A549 (cell line): ENCODE data around the gene IL12A. TPM values are rescaled to one million over a fixed set of nuclear protein-coding genes. Genes with fewer than 3 reads are reported as not detected.

ENCODE experiments used
- ATAC-seq, 2 experiments: fragments of 200-7000 bp in 1 of 2; fragments of >200 bp in 1 of 2; cut with Nextera tagmentation in 1 of 2; cut with Tn5 transposase in 1 of 2; 3 replicates each; pipeline versions ENCODE4 v1.8.0 to v1.9.1; 2018 to 2020; ENCODE audit warnings: mild to moderate bottlenecking in 1 of 2, moderate library complexity in 1 of 2
- CTCF ChIA-PET: fragments of 300-600 bp; sonication (Branson Sonifier 250); formaldehyde crosslinking; extraction: SDS; loops from one replicate; lab custom pipeline; 2021; ENCODE audit warnings: antibody characterized with exemption, inconsistent platforms; lab: Yijun Ruan, JAX
- POLR2A ChIA-PET: fragments of 350-600 bp; formaldehyde crosslinking; extraction: SDS; loops from one replicate; lab custom pipeline; 2021; ENCODE audit warnings: antibody characterized with exemption, inconsistent platforms; lab: Yijun Ruan, JAX
- DNase-seq, 2 experiments: peaks; one replicate each; pipeline versions ENCODE4 v3.0.0 to v3.0.0-alpha.2; 2011 to 2016; ENCODE audit warnings: low read depth in 1 of 2, low spot score in 1 of 2
- FAIRE-seq: peaks from 2 replicates; lab custom pipeline; 2011; peaks lifted over from hg19 to GRCh38; lab: Jason Lieb, UNC
- H3K27ac ChIP-seq, 2 experiments: fragments of >200 bp; sonication (Bioruptor Twin); formaldehyde crosslinking; 3 replicates each; pipeline ENCODE4 v1.5.1; 2016 to 2017
- H3K4me1 ChIP-seq: fragments of >200 bp; sonication (Bioruptor Twin); formaldehyde crosslinking; 3 replicates; pipeline ENCODE4 v1.6.1; 2016
- H3K4me2 ChIP-seq: fragments of >200 bp; sonication (Bioruptor Twin); formaldehyde crosslinking; 3 replicates; pipeline ENCODE4 v1.6.1; 2016
- H3K4me3 ChIP-seq: fragments of >200 bp; sonication (Bioruptor Twin); formaldehyde crosslinking; 3 replicates; pipeline ENCODE4 v1.5.1; 2016
- H3K9me3 ChIP-seq: fragments of >200 bp; sonication (Bioruptor Twin); formaldehyde crosslinking; 3 replicates; pipeline ENCODE4 v1.6.1; 2016
- CEBPB ChIP-seq, 2 experiments: fragments of >200 bp in 1 of 2; sonication (Bioruptor Twin) in 1 of 2; formaldehyde crosslinking in 1 of 2; IDR thresholded peaks; 2 replicates each; pipeline ENCODE4 v1.6.1; 2012 to 2016
- CHD4 ChIP-seq: fragments of 200-600 bp; sonication (generic); IDR thresholded peaks from 2 replicates; pipeline ENCODE4 v1.6.1; 2016; ENCODE audit warnings: antibody characterized with exemption, mild to moderate bottlenecking, borderline replicate concordance
- EHF ChIP-seq: fragments of 250-450 bp; sonication (Bioruptor Pico); IDR thresholded peaks from 2 replicates; pipeline ENCODE4 v1.5.0; 2020; ENCODE audit warnings: mild to moderate bottlenecking
- EHMT2 ChIP-seq: fragments of 200-600 bp; sonication (generic); IDR thresholded peaks from 2 replicates; pipeline ENCODE4 v1.6.1; 2016; ENCODE audit warnings: antibody characterized with exemption, low read depth, mild to moderate bottlenecking, moderate library complexity
- EP300 ChIP-seq, 2 experiments: fragments of >200 bp; sonication (Bioruptor Twin); formaldehyde crosslinking; IDR thresholded peaks; 2 replicates in 1 of 2; 3 replicates in 1 of 2; pipeline ENCODE4 v1.6.1; 2016 to 2017
- FOSL2 ChIP-seq, 2 experiments: fragments of 450-650 bp in 1 of 2; fragments of >200 bp in 1 of 2; sonication (Bioruptor Twin) in 1 of 2; formaldehyde crosslinking; IDR thresholded peaks; 2 replicates each; pipeline versions ENCODE4 v1.5.0 to v1.6.1; 2016 to 2020; ENCODE audit warnings: mild to moderate bottlenecking in 1 of 2, moderate library complexity in 1 of 2
- GATA3 ChIP-seq: IDR thresholded peaks from 2 replicates; pipeline ENCODE4 v1.6.1; 2012; ENCODE audit warnings: borderline replicate concordance
- HEYL ChIP-seq: fragments of 250-450 bp; sonication (Bioruptor Pico); IDR thresholded peaks from 2 replicates; pipeline ENCODE4 v1.8.0; 2021; ENCODE audit warnings: mild to moderate bottlenecking, moderate library complexity
- HOXA7 ChIP-seq: fragments of 250-450 bp; sonication (Bioruptor Pico); IDR thresholded peaks from 2 replicates; pipeline ENCODE4 v1.5.0; 2020; ENCODE audit warnings: mild to moderate bottlenecking, moderate library complexity
- JUN ChIP-seq, 2 experiments: fragments of >200 bp; sonication (Bioruptor Twin); formaldehyde crosslinking; IDR thresholded peaks; 2 replicates in 1 of 2; 3 replicates in 1 of 2; pipeline ENCODE4 v1.6.1; 2016 to 2017
- MAFK ChIP-seq: fragments of 450-650 bp; IDR thresholded peaks from 2 replicates; pipeline ENCODE4 v1.6.1; 2014; ENCODE audit not compliant: partially characterized antibody
- MAZ ChIP-seq: fragments of 150-350 bp; IDR thresholded peaks from 2 replicates; pipeline ENCODE4 v1.6.1; 2014; ENCODE audit warnings: antibody characterized with exemption, low read depth, low read length, borderline replicate concordance
- NFE2L2 ChIP-seq: fragments of 150-350 bp; conservative IDR thresholded peaks from 2 replicates; pipeline ENCODE4 v1.6.1; 2014; ENCODE audit warnings: low read length
- POLR2AphosphoS2 ChIP-seq: conservative IDR thresholded peaks from 2 replicates; pipeline ENCODE4 v1.6.1; 2012; ENCODE audit warnings: low read length, improper control_type of control experiment, inconsistent platforms
- RCOR1 ChIP-seq: fragments of 150-350 bp; IDR thresholded peaks from 2 replicates; pipeline ENCODE4 v1.6.1; 2014; ENCODE audit warnings: antibody characterized with exemption, low read length, low read depth
- RNF2 ChIP-seq: fragments of 200-600 bp; sonication (generic); IDR thresholded peaks from 2 replicates; pipeline ENCODE4 v1.6.1; 2016; ENCODE audit warnings: low read depth, mild to moderate bottlenecking, antibody characterized with exemption, moderate library complexity, borderline replicate concordance
- ZNF302 ChIP-seq: fragments of 250-450 bp; sonication (Bioruptor Pico); IDR thresholded peaks from 2 replicates; pipeline ENCODE4 v1.9.0; 2021; ENCODE audit warnings: inconsistent platforms, mild to moderate bottlenecking, moderate library complexity
- WGBS: methylation state at CpG from one replicate; pipeline ENCODE4 v1.1.6; 2017; ENCODE audit errors: missing lambda C conversion rate; 5-methylcytosine and 5-hydroxymethylcytosine counted together
- polyA plus RNA-seq, 4 experiments: library from polyadenylated mRNA; depleted of rRNA in 3 of 4; stranded (reverse); fragments of >200 nt; fragmentation: RNase III in 1 of 4; extraction: RNeasy Plus Mini Kit Qiagen cat#74134 plus additional on column Dnase treatment in 1 of 4; gene quantifications; 2 replicates in 3 of 4; 3 replicates in 1 of 4; pipeline ENCODE4 v1.2.3, GENCODE V29; 2011 to 2017
- TF ChIP-seq, protein P1 (sequence below): IDR thresholded peaks from 2 replicates; pipeline ENCODE4 v1.6.1; 2012
- TF ChIP-seq, protein P2 (sequence below): fragments of 450-650 bp; IDR thresholded peaks from 2 replicates; pipeline ENCODE4 v1.6.1; 2014; ENCODE audit warnings: antibody characterized with exemption
- TF ChIP-seq, protein P3 (sequence below): IDR thresholded peaks from 2 replicates; pipeline ENCODE4 v1.6.1; 2012
- TF ChIP-seq, protein P4 (sequence below): fragments of 150-350 bp; IDR thresholded peaks from 2 replicates; pipeline ENCODE4 v1.6.1; 2014; ENCODE audit warnings: low read depth, mild to moderate bottlenecking, low read length
- TF ChIP-seq, protein P5 (sequence below): fragments of >200 bp; sonication (Bioruptor Twin); formaldehyde crosslinking; IDR thresholded peaks from 3 replicates; pipeline ENCODE4 v1.5.1; 2016

Gene IL12A
- polyA plus RNA-seq, 2 of the 4 experiments (the other 2 are of a cell fraction) = 1.3 to 1.7 TPM

DNA sequence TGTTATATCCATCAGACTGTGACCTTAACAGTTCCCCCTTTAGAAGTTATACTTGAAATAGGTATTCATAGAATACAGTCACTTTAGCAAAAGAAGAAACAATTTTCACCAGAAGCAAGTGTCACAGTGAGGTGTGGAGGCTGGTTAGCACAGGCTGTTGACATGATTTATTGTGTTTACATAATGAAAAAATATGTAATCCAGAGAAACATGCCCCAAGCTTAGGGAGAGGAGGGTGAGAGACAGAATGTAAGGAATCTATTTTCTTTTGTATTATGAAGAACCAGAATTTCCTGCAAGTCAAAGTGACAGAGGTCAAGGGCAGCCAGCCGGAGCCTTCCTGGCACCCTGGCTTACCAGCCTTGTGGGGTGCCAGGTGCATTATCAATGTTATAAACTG is 4.0 kb downstream of the IL12A start:
- Histone ChIP-seq H3K4me1 (0 out of 3 replicates have a peak, but pooled peaks cover 8% of the 10 kb centered on the region), H3K27ac (no peak overlapping the region), H3K4me2 (no peak overlapping the region), H3K9me3 (no peaks in the 10 kb centered on the region), H3K4me3 (no peak overlapping the region)
- no peak for ATAC-seq
- 70% methylated on average over 1 of the region's 1 CpG for WGBS
- no peak for DNase-seq
- CTCF ChIA-PET = interaction anchor here (1.1 to 7.1 kb wide), 5 partner anchors 10 to 164 kb away, joined by 3 to 158 read pairs (median 6); no protein-coding TSS in a partner anchor
- FAIRE-seq = no peak
- POLR2A ChIA-PET = no interaction called here
- TF ChIP-seq, protein P1, sequence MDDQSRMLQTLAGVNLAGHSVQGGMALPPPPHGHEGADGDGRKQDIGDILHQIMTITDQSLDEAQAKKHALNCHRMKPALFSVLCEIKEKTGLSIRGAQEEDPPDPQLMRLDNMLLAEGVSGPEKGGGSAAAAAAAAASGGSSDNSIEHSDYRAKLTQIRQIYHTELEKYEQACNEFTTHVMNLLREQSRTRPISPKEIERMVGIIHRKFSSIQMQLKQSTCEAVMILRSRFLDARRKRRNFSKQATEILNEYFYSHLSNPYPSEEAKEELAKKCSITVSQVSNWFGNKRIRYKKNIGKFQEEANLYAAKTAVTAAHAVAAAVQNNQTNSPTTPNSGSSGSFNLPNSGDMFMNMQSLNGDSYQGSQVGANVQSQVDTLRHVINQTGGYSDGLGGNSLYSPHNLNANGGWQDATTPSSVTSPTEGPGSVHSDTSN = no peak
- no peak for TF ChIP-seq MAZ
- TF ChIP-seq, all 56 proteins: peak for 0

DNA sequence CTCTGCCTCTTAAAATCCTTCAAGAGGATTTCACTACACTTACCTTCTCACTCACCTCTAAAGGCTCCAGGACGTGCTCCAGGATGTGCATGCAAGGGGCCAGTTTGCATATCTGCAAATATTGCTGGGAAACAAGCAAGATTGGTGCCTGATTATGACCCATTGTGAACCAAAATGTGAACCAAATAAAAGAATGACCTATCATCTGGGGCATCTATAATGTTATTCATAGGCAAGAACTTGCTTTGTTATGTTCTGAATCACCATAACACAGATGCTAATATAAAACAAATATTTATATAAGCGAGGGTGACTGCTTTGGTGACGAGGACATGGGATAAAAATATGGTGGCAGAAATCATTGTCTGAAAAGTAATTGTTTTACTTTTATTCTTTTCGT is 5.5 kb downstream of the IL12A start:
- H3K4me1 ChIP-seq = 0 out of 3 replicates have a peak, but pooled peaks cover 7% of the 10 kb centered on the region
- H3K27ac ChIP-seq = no peak overlapping the region
- FAIRE-seq = no peak
- DNase-seq = no peak
- TF ChIP-seq CHD4 (no peak), JUN (IDR thresholded peaks at IDR 0.05) (no peak)
- TF ChIP-seq, protein P2, sequence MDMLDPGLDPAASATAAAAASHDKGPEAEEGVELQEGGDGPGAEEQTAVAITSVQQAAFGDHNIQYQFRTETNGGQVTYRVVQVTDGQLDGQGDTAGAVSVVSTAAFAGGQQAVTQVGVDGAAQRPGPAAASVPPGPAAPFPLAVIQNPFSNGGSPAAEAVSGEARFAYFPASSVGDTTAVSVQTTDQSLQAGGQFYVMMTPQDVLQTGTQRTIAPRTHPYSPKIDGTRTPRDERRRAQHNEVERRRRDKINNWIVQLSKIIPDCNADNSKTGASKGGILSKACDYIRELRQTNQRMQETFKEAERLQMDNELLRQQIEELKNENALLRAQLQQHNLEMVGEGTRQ = no peak
- TF ChIP-seq, protein P3, sequence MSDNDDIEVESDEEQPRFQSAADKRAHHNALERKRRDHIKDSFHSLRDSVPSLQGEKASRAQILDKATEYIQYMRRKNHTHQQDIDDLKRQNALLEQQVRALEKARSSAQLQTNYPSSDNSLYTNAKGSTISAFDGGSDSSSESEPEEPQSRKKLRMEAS = no peak
- TF ChIP-seq, all 56 proteins: peak for 0
- no peak overlapping the region for H3K4me3 ChIP-seq
- 66% methylated on average over 4 of the region's 4 CpGs for WGBS
- no peak overlapping the region for H3K4me2 ChIP-seq
- no peaks in the 10 kb centered on the region for H3K9me3 ChIP-seq
- ATAC-seq = no peak
- ChIA-PET CTCF (interaction anchor here (1.2 to 2.5 kb wide), 6 partner anchors 9 to 734 kb away, joined by 3 to 20 read pairs (median 6); no protein-coding TSS in a partner anchor), POLR2A (no interaction called here)

DNA sequence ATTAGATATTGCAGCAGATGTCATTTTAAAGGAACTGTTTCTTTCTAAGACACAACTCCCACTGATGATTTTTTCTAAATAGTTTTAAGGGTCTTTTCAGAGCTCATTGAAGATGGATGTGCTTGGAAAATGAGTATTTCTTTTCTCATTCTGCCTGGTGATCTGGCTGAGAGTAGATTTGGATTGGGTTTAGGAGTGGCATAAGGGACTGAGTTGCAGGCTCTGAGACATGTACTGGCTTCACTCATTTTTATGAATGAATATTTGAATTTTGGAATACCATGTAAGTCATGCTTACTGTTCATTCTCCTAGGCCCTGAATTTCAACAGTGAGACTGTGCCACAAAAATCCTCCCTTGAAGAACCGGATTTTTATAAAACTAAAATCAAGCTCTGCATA is 6.5 kb downstream of the IL12A start:
- FAIRE-seq (no peak), DNase-seq (no peak), ATAC-seq (no peak)
- TF ChIP-seq EHF = no peak
- no peak for TF ChIP-seq FOSL2 (IDR thresholded peaks at IDR 0.05)
- TF ChIP-seq FOSL2 (CRISPR knock-in tag; IDR thresholded peaks at IDR 0.05) = no peak
- no peak for TF ChIP-seq ZNF302 (CRISPR knock-in tag)
- TF ChIP-seq MAFK = no peak
- H3K27ac ChIP-seq = no peak overlapping the region
- no peaks in the 10 kb centered on the region for H3K9me3 ChIP-seq
- ChIA-PET CTCF (interaction anchor here (0.6 to 2.5 kb wide), 10 partner anchors 8 to 1323 kb away, joined by 3 to 20 read pairs (median 5); no protein-coding TSS in a partner anchor), POLR2A (no interaction called here)
- WGBS = 77% methylated on average over 1 of the region's 1 CpG
- H3K4me1 ChIP-seq = 0 out of 3 replicates have a peak, but pooled peaks cover 4% of the 10 kb centered on the region
- H3K4me2 ChIP-seq = no peak overlapping the region
- no peak overlapping the region for H3K4me3 ChIP-seq

DNA sequence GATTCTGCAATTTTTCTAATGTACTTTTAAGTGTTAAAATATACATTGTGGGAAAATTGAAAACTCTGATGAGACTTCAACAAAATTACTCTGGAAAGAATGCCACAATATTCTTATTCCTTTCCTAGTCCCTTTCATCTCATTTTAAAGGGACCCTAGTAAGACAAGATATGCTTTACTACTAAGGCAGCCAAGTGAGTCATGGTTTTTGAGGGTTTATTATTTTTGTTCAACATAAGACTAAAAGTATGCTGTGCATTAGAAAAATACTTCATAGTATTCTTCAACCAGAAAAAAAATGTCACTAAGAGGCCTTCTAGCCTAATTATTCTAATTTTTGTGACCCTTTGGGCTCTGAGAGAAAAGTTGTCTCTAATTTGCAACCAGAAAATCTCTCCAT is 7.4 kb downstream of the IL12A start:
- ATAC-seq (no peak), DNase-seq (no peak), FAIRE-seq (no peak)
- Histone ChIP-seq H3K4me3 (no peak overlapping the region), H3K27ac (no peak overlapping the region), H3K4me2 (no peak overlapping the region), H3K4me1 (0 out of 3 replicates have a peak, but pooled peaks cover 4% of the 10 kb centered on the region), H3K9me3 (no peaks in the 10 kb centered on the region)
- ChIA-PET POLR2A (no interaction called here), CTCF (interaction anchor here (1.2 to 2.5 kb wide), 7 partner anchors 9 to 191 kb away, joined by 3 to 20 read pairs (median 5); no protein-coding TSS in a partner anchor)
- no peak for TF ChIP-seq CHD4
- TF ChIP-seq GATA3 = no peak
- TF ChIP-seq, protein P4, sequence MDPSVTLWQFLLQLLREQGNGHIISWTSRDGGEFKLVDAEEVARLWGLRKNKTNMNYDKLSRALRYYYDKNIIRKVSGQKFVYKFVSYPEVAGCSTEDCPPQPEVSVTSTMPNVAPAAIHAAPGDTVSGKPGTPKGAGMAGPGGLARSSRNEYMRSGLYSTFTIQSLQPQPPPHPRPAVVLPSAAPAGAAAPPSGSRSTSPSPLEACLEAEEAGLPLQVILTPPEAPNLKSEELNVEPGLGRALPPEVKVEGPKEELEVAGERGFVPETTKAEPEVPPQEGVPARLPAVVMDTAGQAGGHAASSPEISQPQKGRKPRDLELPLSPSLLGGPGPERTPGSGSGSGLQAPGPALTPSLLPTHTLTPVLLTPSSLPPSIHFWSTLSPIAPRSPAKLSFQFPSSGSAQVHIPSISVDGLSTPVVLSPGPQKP = no peak
- TF ChIP-seq CEBPB (IDR thresholded peaks at IDR 0.05) = no peak
- no peak for TF ChIP-seq POLR2AphosphoS2
- no peak for TF ChIP-seq RNF2
- no peak for TF ChIP-seq ZNF302 (CRISPR knock-in tag)
- no peak for TF ChIP-seq HOXA7
- no peak for TF ChIP-seq HEYL (CRISPR knock-in tag)
- TF ChIP-seq, protein P2 = no peak
- no peak for TF ChIP-seq RCOR1
- TF ChIP-seq, protein P1 = no peak
- no peak for TF ChIP-seq EP300 (IDR thresholded peaks at IDR 0.05)
- TF ChIP-seq NFE2L2 = no peak
- TF ChIP-seq EHMT2 = no peak
- TF ChIP-seq, protein P5, sequence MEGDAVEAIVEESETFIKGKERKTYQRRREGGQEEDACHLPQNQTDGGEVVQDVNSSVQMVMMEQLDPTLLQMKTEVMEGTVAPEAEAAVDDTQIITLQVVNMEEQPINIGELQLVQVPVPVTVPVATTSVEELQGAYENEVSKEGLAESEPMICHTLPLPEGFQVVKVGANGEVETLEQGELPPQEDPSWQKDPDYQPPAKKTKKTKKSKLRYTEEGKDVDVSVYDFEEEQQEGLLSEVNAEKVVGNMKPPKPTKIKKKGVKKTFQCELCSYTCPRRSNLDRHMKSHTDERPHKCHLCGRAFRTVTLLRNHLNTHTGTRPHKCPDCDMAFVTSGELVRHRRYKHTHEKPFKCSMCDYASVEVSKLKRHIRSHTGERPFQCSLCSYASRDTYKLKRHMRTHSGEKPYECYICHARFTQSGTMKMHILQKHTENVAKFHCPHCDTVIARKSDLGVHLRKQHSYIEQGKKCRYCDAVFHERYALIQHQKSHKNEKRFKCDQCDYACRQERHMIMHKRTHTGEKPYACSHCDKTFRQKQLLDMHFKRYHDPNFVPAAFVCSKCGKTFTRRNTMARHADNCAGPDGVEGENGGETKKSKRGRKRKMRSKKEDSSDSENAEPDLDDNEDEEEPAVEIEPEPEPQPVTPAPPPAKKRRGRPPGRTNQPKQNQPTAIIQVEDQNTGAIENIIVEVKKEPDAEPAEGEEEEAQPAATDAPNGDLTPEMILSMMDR = no peak
